ENCODE results near the gene PCDHGB1.
"Not testable (repeated sequence)": the region's sequence is repeated elsewhere in the genome, so short reads cannot be mapped to it uniquely, and the experiment has no call there.

PCDHGB1 gene

DNA sequence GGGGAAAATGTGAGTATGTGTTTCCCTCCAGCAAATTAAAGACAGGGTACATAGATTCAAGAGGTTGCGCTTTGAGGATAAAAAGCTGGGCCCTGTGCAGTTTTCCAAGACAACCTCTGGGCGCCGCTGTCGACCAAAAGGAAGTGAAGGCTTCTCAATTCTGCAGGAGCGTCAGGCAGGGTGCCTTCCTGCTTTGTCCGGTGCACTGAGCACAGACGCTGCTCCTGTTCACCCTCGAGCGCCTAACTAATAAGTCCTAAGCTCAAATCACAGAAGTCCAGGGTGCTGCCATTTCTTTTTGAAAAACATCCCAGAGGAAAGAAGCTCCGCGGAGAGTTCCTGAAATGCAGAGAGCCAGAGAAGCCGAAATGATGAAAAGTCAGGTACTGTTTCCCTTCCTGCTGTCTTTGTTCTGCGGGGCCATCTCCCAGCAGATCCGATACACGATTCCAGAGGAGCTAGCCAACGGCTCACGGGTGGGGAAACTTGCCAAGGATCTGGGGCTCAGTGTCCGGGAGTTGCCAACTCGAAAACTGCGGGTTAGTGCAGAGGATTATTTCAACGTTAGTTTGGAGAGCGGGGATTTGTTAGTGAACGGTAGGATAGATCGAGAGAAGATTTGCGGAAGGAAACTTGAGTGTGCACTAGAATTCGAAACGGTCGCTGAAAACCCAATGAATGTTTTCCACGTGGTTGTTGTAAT, at the start of gene PCDHGB1:
TSS of gene PCDHGB1 (plus strand) at position 183 of the 703 bp plus-strand sequence. CDS start at position 345, 162 bp downstream.
- DNase-seq (ENCODE audit: low read depth in 2 of 2), result no peak

GRCh38 chr5:141303756-141304155, 46.1 kb upstream of the PCDHGB1 start, which contains the start of gene SLC25A2:
Gene SLC25A2 (minus strand): TSS chr5:141304049. CDS start chr5:141303865, 184 bp downstream.
- no peak for DNase-seq (ENCODE audit: low read depth in 2 of 2)

GRCh38 chr5:141306630-141307029, 43.3 kb upstream of the PCDHGB1 start:
- DNase-seq (ENCODE audit: low read depth in 2 of 2), result no peak

- no peak for DNase-seq (ENCODE audit: low read depth in 2 of 2)
Measured at GRCh38 chr5:141313711-141314110, 36.2 kb upstream of the PCDHGB1 start.

GRCh38 chr5:141316963-141317362, 32.9 kb upstream of the PCDHGB1 start:
- DNase-seq (ENCODE audit: low read depth in 2 of 2), result not testable (repeated sequence)

DNA sequence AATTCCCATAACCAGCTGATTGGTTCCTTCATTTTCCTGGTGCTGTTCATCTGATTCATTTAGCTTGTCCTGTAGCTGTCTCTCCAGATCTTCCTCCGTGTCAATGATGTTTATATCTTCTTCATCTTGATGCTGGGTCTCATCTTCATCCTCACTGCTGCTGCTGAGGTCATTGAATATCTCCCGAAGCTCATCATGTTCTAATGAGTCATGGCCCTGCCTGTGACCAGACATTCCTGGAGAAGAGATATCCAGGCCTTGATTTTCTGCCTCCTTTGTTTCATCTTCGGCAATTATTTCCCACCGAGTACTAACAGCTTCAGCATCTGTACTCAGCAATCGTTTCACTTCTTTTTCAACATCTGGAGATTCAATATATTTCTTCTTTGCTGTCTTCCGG, 30.7 kb upstream of the PCDHGB1 start:
- no peak for DNase-seq (ENCODE audit: low read depth in 2 of 2)

GRCh38 chr5:141319699-141320098, 30.2 kb upstream of the PCDHGB1 start:
- DNase-seq (ENCODE audit: low read depth in 2 of 2), result no peak

DNA sequence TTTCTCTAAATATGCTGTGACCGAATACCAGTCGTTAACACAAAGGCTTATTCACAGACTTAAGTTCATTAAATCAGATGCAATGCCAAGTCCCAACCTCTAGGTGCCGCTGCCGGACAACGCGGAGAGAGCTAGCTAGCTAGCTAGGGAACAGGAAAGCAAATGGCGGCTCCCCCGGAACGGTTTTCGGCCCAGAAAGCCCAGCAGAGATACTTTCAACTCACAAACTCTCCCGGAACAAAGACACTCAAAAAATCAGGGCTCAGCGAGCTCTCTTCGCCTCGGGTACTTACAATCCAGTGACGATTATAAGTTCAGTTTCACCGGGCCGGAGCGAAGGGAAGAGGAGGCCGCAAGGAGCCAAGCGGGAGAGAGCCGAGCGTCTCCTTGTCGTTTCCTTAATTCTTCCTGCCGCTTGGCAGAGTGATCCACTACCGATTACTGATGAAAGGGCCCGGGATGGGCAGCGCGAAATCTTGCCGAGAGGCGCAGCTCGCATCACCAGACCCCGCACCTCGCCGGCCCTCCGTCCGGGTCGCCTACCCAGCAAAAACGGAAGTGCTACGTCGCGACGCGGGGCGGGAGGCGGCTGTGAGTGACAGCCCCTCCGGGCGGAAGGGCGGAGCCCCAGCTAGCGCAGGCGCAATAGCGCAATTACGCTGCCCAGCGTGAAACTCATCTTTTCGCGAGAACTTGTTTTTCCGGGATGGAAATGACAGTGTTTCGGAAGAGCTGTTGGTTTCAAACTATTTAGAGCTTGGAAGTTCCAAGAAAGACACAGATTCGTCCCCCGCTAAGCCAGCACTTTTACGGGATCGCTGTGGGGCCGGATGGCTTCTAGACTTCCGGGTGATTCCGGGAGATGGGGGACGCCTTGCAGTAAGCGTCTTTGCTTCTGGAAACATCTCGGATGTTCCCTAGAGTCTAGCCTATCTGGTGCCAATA, 29.4 kb upstream of the PCDHGB1 start, which contains the start of gene TAF7:
TSS of gene TAF7 (minus strand) at position 560 of the 945 bp plus-strand sequence. CDS start 740 bp downstream, outside the sequence.
- peak; percentile 82 to 86 for DNase-seq (ENCODE audit: low read depth in 2 of 2)

GRCh38 chr5:141322261-141322660, 27.6 kb upstream of the PCDHGB1 start:
- DNase-seq (ENCODE audit: low read depth in 2 of 2), result no peak

- DNase-seq (ENCODE audit: low read depth in 2 of 2), result peak; percentile 36 to 44
Measured at GRCh38 chr5:141326088-141326854, 23.6 kb upstream of the PCDHGB1 start.

DNA sequence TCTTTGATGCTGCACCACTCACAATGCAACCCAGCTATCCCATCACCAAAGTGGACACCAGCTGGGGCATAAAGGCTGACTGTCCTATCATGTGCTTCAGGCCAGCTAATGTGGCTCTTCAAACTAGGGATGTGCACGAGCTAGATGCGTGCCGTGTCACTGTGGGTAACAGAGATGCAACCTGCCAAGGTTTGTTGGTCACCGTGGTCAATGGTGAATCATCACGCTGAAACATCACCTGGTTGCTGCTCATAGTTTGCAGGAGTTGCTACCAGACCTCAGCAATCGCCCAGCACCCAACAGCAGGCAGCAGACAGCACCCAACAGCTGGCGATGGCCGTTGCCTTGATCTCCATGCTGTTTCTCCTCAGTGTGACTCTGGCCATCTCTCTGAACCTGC, 21.7 kb upstream of the PCDHGB1 start:
- DNase-seq (ENCODE audit: low read depth in 2 of 2), result no peak

- no peak for DNase-seq (ENCODE audit: low read depth in 2 of 2)
Measured at GRCh38 chr5:141330299-141331080, 19.4 kb upstream of the PCDHGB1 start, which contains the start of gene PCDHGA1. Gene PCDHGA1 (plus strand): TSS chr5:141330514.

DNA sequence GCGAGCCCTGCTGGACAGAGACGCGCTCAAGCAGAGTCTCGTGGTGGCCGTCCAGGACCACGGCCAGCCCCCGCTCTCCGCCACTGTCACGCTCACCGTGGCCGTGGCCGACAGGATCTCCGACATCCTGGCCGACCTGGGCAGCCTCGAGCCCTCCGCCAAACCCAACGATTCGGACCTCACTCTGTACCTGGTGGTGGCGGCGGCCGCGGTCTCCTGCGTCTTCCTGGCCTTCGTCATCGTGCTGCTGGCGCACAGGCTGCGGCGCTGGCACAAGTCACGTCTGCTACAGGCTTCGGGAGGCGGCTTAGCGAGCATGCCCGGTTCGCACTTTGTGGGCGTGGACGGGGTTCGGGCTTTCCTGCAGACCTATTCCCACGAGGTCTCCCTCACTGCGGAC, 17.3 kb upstream of the PCDHGB1 start:
- not testable (repeated sequence) for DNase-seq (ENCODE audit: low read depth in 2 of 2)

DNA sequence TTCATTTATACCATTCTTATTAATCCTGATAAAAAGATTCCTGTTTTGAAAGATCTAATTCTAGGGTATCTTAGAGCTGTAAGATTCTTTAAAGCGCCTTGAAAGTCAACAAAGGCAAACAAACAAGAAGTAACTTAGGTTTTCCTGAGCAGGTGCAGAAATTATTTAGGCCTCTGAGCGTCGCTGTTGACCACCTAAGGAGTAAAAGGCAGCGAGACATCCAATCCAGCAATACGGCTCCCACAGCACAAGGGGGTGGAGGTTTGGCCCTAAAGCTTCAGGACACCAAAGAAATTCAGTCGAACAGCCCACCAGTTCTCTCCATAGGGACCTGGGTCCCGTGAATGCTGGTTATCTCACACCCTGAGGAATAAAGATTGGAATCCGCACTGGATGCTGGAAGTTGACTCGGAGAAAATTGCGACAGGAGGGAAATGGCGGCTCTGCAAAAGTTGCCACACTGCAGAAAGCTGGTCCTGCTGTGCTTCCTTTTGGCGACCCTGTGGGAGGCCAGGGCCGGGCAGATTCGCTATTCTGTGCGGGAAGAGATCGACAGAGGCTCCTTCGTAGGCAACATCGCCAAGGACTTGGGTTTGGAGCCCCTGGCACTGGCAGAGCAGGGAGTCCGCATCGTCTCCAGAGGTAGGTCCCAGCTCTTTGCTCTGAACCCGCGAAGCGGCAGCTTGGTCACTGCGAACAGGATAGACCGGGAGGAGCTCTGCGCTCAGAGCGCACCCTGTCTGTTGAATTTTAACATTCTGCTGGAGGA, 11.2 kb upstream of the PCDHGB1 start, which contains the start of gene PCDHGA2:
TSS of gene PCDHGA2 (plus strand) at position 223 of the 769 bp plus-strand sequence.
- DNase-seq (ENCODE audit: low read depth in 2 of 2), result no peak

DNA sequence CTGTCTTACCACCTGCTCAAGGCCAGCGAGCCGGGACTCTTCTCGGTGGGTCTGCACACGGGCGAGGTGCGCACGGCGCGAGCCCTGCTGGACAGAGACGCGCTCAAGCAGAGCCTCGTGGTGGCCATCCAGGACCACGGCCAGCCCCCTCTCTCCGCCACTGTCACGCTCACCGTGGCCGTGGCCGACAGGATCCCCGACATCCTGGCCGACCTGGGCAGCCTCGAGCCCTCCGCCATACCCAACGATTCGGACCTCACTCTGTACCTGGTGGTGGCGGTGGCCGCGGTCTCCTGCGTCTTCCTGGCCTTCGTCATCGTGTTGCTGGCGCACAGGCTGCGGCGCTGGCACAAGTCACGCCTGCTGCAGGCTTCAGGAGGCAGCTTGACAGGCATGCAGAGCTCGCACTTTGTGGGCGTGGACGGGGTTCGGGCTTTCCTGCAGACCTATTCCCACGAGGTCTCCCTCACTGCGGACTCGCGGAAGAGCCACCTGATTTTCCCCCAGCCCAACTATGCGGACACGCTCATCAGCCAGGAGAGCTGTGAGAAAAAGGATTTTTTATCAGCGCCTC, 9.0 kb upstream of the PCDHGB1 start:
- DNase-seq (ENCODE audit: low read depth in 2 of 2), result not testable (repeated sequence)

DNA sequence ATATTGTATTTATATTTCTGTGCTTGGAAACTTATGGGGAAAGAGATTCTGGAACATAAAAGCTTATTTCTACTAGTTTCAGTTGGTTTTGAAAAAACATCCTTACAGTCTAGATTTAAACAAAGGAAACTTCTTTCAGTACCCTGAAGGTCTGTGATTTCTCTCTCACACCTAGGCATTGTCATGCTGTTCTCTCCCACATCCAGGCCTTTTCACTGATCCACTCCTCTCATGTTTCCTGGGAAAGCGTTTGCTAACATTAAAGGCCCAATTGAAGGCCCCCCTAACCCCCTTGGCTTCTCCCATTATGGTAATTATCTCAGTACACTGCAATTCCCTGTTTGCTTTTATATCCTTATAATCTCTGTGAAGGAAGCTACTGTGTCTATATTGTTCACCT, 7.1 kb upstream of the PCDHGB1 start:
- DNase-seq (ENCODE audit: low read depth in 2 of 2), result no peak

DNA sequence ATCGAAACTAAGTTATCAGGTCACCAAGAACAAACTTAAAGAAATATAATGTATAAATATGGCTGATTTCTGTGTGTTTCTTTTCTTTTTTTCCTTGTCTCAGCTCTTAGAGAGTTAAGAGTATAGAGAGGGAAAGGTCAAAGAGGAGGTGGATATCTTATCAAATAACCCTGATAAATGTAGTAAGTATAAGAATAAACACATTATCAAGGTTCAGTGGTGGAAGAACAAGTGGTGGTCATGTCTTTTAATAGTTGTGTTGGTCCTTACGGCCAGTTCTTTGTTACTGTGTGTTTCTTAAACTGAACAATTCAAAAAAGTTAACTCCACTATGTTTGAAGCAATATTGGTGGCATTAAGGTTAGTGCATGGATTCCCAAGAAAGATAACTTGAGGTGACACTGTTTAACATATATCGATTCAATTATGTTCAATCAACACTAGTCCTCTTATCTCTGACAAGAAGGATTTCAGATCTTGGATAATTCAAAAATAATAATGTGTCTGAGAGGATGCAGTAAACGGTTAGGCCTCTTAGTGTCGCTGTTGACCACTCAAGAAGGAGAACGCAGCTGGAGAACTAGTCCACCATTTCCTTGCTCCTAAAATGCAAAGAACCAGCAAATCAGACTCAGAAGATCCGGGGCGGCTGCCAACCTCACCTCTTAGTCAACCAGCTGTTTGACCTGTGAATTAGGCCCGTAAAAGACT, 6.5 kb upstream of the PCDHGB1 start, which contains the start of gene PCDHGA3:
TSS of gene PCDHGA3 (plus strand) at position 588 of the 711 bp plus-strand sequence. CDS start 205 bp downstream, outside the sequence.
- DNase-seq (ENCODE audit: low read depth in 2 of 2), result no peak

- DNase-seq (ENCODE audit: low read depth in 2 of 2), result no peak
Measured at GRCh38 chr5:141343953-141344463, 5.9 kb upstream of the PCDHGB1 start.

DNA sequence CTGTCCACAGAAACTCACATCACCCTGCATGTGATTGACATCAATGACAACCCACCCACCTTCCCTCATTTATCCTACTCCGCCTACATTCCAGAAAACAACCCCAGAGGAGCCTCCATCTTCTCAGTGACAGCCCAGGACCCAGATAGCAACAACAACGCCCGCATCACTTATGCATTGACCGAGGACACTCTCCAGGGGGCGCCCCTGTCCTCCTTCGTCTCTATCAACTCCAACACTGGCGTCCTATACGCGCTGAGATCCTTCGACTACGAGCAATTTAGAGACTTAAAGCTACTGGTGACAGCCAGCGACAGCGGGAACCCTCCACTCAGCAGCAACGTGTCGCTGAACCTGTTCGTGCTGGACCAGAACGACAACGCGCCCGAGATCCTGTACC, 4.6 kb upstream of the PCDHGB1 start:
- DNase-seq (ENCODE audit: low read depth in 2 of 2), result no peak
